HG02571 (cell line): ENCODE measurements around the gene SPATA31D4.
"Not testable (repeated sequence)": the region's sequence is repeated elsewhere in the genome, so short reads cannot be mapped to it uniquely, and the experiment has no call there.

Experiments
- ATAC-seq: cut with Tn5 transposase; IDR thresholded peaks from one replicate; pipeline ENCODE4 v1.9.1; 2021; ENCODE audit warnings: mild to moderate bottlenecking, moderate library complexity; ENCODE audit not compliant: unreplicated experiment

SPATA31D4 gene

GRCh38 chr9:81928305-81928704 is at the start of gene SPATA31D4:
TSS of gene SPATA31D4 (plus strand) at chr9:81928428. CDS start at chr9:81928514, 86 bp downstream.
- not testable (repeated sequence) for ATAC-seq

GRCh38 chr9:81878530-81878929 is 49.7 kb upstream of the SPATA31D4 start:
- ATAC-seq: no peak

- ATAC-seq: no peak
These were observed 48.7 kb upstream of the SPATA31D4 start for GRCh38 chr9:81879501-81879916.

- no peak for ATAC-seq
These were observed 42.6 kb upstream of the SPATA31D4 start for GRCh38 chr9:81885602-81886001.

GRCh38 chr9:81886665-81887064 is 41.6 kb upstream of the SPATA31D4 start:
- no peak for ATAC-seq

- no peak for ATAC-seq
These were observed 38.1 kb upstream of the SPATA31D4 start for GRCh38 chr9:81890104-81890503.

- ATAC-seq: no peak
These were observed 35.8 kb upstream of the SPATA31D4 start for GRCh38 chr9:81892440-81892839.

- no peak for ATAC-seq
These were observed 34.3 kb upstream of the SPATA31D4 start for GRCh38 chr9:81893929-81894328.

- ATAC-seq: no peak
These were observed 33.3 kb upstream of the SPATA31D4 start for GRCh38 chr9:81894891-81895290.

- ATAC-seq: no peak
These were observed 32.2 kb upstream of the SPATA31D4 start for GRCh38 chr9:81896070-81896469.

GRCh38 chr9:81898851-81899250 is 29.4 kb upstream of the SPATA31D4 start:
- no peak for ATAC-seq

- no peak for ATAC-seq
These were observed 26.0 kb upstream of the SPATA31D4 start for GRCh38 chr9:81902196-81902595.

- no peak for ATAC-seq
These were observed 25.6 kb upstream of the SPATA31D4 start for GRCh38 chr9:81902626-81903025.

- no peak for ATAC-seq
These were observed 21.6 kb upstream of the SPATA31D4 start for GRCh38 chr9:81906671-81907070.

GRCh38 chr9:81912135-81912534 is 16.1 kb upstream of the SPATA31D4 start:
- ATAC-seq: no peak

- ATAC-seq: no peak
These were observed 12.3 kb upstream of the SPATA31D4 start for GRCh38 chr9:81915801-81916505.

- not testable (repeated sequence) for ATAC-seq
These were observed 9.7 kb upstream of the SPATA31D4 start for GRCh38 chr9:81918507-81918906.

GRCh38 chr9:81930147-81930546 is 1.9 kb downstream of the SPATA31D4 start:
- not testable (repeated sequence) for ATAC-seq

GRCh38 chr9:81933547-81933946 is 5.3 kb downstream of the SPATA31D4 start:
- ATAC-seq: not testable (repeated sequence)

- ATAC-seq: not testable (repeated sequence)
These were observed 15.2 kb downstream of the SPATA31D4 start, which contains the start of gene SPATA31D3 for GRCh38 chr9:81943393-81943792. TSS of gene SPATA31D3 (plus strand) at chr9:81943500. CDS start at chr9:81943586, 86 bp downstream.

- not testable (repeated sequence) for ATAC-seq
These were observed 20.4 kb downstream of the SPATA31D4 start for GRCh38 chr9:81948650-81949049.

- no peak for ATAC-seq
These were observed 24.9 kb downstream of the SPATA31D4 start for GRCh38 chr9:81953096-81953495.

- no peak for ATAC-seq
These were observed 27.4 kb downstream of the SPATA31D4 start for GRCh38 chr9:81955625-81956024.
